Dedifferentiated amniotic fluid mesenchymal stem cell (primary cell): ENCODE measurements around the gene EXT2.
A peak's percentile ranks its signal among the peaks of the same experiment; 100 is the strongest.

Source experiments
- DNase-seq: peaks from one replicate; pipeline ENCODE4 v3.0.0-alpha.2; 2016; ENCODE audit errors: extremely low spot score

The EXT2 gene

GRCh38 chr11:44165432-44165831 lies 70.0 kb downstream of the EXT2 start:
- no peak for DNase-seq

GRCh38 chr11:44167046-44167445 lies 71.6 kb downstream of the EXT2 start:
- DNase-seq, result no peak

- DNase-seq, result no peak
Observed at GRCh38 chr11:44171518-44171917, 76.0 kb downstream of the EXT2 start.

- DNase-seq, result no peak
Observed at GRCh38 chr11:44172966-44173365, 77.5 kb downstream of the EXT2 start.

- DNase-seq, result no peak
Observed at GRCh38 chr11:44174842-44175241, 79.4 kb downstream of the EXT2 start.

- DNase-seq, result no peak
Observed at GRCh38 chr11:44176546-44177213, 81.2 kb downstream of the EXT2 start.

- no peak for DNase-seq
Observed at GRCh38 chr11:44177905-44178304, 82.4 kb downstream of the EXT2 start.

GRCh38 chr11:44178381-44178780 lies 82.9 kb downstream of the EXT2 start:
- peak; percentile 23 for DNase-seq

GRCh38 chr11:44179173-44179572 lies 83.7 kb downstream of the EXT2 start:
- no peak for DNase-seq

- DNase-seq, result no peak
Observed at GRCh38 chr11:44180107-44180506, 84.6 kb downstream of the EXT2 start.

GRCh38 chr11:44185522-44185921 lies 90.0 kb downstream of the EXT2 start:
- no peak for DNase-seq

- DNase-seq, result no peak
Observed at GRCh38 chr11:44186321-44186930, 90.9 kb downstream of the EXT2 start.

- no peak for DNase-seq
Observed at GRCh38 chr11:44188643-44189042, 93.2 kb downstream of the EXT2 start.

GRCh38 chr11:44189986-44190882 lies 94.8 kb downstream of the EXT2 start:
- DNase-seq, result no peak

GRCh38 chr11:44190883-44191230 lies 95.4 kb downstream of the EXT2 start:
- DNase-seq, result no peak

- DNase-seq, result no peak
Observed at GRCh38 chr11:44191322-44192016, 96.0 kb downstream of the EXT2 start.

GRCh38 chr11:44192017-44192385 lies 96.5 kb downstream of the EXT2 start:
- no peak for DNase-seq

- DNase-seq, result no peak
Observed at GRCh38 chr11:44192462-44193100, 97.1 kb downstream of the EXT2 start.

- no peak for DNase-seq
Observed at GRCh38 chr11:44193856-44194255, 98.4 kb downstream of the EXT2 start.

GRCh38 chr11:44198146-44198724 lies 102.8 kb downstream of the EXT2 start:
- no peak for DNase-seq

GRCh38 chr11:44199298-44199697 lies 103.8 kb downstream of the EXT2 start:
- DNase-seq, result no peak
